ENCODE data around the gene GABRA1.

Gene GABRA1

DNA sequence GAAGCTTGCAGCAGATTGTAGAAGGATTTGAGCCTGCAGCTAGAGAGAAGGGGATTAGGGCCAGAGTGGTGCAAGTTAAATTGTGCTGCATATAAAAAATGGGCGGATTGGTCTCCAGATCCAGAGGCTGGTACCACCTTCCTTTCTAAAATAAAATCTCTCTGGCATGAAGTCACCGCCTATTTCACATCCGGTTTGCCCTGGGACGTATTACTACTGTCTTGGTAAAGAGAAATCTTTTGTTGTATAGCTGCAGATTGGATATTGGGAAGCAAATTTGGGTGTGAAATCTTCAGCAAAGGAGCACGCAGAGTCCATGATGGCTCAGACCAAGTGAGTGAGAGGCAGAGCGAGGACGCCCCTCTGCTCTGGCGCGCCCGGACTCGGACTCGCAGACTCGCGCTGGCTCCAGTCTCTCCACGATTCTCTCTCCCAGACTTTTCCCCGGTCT, at the start of gene GABRA1:
Gene GABRA1, plus strand, starts transcription at position 180 of the 451 bp plus-strand sequence. CDS start 2,691 bp downstream, outside the sequence.
- in situ Hi-C loops (cut with MboI; ENCODE audit: low sequenced_read_pairs), result no loop called here

DNA sequence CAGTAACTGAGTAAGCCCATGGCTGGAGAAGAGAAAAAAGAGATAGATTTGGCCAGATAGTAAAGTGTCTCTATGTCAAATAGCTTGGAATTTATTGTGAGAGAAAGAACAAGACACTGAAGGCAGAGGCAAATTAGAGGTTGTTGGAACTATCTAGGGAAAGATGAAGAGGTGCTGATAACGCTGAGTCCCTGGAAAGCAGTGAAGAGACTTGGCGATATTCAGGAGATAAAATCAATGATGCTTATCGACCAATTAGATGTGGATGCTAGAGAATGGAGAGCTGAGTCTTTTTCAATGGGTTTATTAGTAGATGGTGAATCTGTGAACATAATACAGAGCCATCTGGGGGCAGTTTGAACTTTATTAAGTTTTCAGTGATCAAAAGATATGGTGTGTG, 48.6 kb upstream of the GABRA1 start:
- in situ Hi-C loops (cut with MboI; ENCODE audit: low sequenced_read_pairs), result no loop called here

DNA sequence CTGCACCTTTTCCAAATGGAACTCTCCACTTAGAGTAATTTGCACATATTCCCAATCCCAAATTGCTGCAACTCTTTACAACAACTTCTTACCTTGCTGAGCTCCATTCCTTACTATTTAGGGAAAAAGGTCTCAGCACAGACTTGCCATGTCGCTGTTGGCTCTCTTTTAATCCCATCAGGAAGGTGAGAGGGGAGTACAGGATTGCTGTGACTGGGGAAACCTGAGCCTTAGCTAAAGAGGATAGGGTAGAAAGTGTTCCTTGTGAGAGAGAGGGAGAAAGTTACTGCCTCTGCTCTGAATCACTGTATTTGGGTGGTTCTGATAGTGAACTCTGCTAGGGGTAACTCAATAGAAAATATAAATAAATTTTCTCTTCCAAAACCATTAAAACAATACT, 43.7 kb upstream of the GABRA1 start:
- in situ Hi-C loops (cut with MboI; ENCODE audit: low sequenced_read_pairs), result no loop called here

DNA sequence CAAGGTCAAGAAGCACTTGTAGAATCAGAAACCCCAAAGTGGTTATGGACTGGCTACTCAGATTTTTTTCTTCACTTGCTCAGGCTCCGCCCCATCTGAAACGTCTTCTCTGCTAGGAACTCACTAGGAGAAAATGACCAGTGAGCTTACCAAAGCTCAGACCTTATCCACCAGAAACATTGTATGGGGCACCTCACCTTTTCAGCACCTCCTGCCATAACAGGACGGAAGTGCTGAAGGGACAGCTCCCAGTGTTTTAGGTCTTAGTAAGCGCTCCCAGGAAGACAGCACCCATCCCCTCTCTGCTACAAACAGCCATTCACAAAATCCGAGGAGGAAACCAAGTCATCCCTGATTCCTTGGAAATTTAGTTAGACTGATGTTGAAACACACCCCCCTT, 1.2 kb upstream of the GABRA1 start:
- in situ Hi-C loops (cut with MboI; ENCODE audit: low sequenced_read_pairs), result no loop called here

DNA sequence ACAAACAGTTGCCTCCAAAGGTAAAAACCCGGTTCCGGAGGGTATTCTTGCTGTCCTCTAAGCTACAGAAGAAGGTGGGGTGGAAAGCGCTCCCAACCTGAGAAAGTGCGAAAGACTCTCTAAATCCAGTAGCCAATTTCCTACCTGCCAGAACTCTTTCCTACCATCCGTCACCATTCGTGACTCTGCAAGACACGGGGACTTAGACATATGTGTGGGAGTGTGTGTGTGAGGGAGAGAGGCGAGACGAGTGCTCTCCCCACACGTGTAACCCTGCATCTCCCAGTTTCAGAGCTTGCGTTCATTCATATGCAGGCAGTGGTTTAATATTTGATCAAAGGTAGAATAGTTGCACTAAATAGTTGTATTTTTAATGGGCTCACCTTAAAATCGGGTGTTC, 473 bp upstream of the GABRA1 start:
- in situ Hi-C loops (cut with MboI; ENCODE audit: low sequenced_read_pairs), result no loop called here

DNA sequence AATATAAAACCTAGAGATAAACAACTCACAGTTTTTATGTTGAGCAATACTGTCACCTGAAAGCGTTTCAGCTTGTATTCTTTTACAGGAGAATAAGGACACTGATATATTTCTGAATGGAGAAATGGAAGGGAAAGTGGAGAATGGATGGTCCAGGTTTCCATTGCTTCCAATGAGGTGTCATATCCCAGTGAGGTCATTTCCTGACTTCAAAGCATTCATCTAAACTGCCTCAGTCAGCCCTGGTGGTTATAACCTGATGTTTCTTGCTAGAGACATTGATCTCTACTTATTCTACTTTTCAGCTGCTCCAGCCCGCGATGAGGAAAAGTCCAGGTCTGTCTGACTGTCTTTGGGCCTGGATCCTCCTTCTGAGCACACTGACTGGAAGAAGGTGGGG, 2.6 kb downstream of the GABRA1 start:
- in situ Hi-C loops (cut with MboI; ENCODE audit: low sequenced_read_pairs), result no loop called here

DNA sequence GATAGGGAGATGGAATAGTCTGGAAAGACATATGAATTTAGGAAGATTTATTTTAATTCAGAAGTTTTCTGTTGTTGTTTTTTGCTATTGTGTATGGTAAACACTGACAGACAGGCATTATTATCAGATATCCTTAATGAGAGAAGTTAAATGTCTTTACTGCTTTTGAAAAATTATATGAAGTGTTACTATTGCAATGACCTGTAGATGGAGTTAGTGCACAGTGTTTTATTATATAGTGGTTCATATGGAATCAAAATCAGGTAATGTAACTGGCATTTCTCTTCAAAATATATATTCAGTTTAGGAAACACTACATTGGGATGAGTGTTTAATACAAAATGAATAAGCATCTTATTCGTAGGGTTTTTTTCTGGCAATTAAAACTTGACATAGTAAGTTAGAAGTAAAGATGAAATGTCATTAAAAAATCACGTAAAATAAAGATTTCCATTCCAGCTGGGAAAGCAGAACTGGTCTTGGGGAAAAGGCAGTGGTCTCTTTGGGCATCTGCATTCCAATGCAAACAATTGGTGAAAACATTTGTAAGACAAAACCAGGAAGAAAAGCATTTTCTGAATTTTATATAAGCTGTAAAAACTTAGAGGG, 3.9 kb downstream of the GABRA1 start:
- in situ Hi-C loops (cut with MboI; ENCODE audit: low sequenced_read_pairs), result no loop called here

DNA sequence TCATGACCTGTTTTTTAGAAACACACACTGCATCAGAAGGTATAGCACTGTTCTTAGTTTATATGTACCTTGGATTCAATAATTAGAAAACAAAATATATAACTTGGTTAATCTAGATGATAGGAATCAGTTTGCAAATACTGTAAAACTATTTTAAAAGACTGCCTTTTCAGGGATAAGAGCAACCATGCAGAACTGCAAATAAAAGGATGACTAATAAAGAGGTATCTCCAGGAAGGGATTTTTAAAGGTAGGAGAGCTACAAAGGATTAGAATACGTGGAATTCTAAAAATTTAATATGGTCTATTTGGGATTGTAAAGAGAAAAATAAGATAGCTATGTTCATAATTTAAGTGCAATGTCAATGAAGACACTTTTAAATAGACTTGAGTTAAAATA, 9.4 kb downstream of the GABRA1 start:
- in situ Hi-C loops (cut with MboI; ENCODE audit: low sequenced_read_pairs), result no loop called here

DNA sequence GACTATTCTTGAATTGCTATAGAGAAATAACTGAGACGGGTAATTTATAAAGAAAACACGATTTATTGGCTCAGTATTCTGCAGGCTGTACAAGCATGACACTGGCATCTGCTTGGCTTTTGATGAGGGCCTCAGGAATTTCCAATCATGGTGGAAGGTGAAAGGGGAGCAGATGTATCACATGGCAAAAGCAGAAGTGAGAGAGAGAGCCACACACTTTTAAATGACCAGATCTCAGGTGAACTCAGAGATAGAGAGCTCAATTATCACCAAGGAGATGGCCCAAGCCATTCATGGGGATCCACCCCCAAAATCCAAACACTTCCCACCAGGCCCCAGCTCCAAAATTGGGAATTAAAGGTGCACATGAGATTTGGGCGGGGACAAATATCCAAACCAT, 15.3 kb downstream of the GABRA1 start:
- in situ Hi-C loops (cut with MboI; ENCODE audit: low sequenced_read_pairs), result no loop called here

DNA sequence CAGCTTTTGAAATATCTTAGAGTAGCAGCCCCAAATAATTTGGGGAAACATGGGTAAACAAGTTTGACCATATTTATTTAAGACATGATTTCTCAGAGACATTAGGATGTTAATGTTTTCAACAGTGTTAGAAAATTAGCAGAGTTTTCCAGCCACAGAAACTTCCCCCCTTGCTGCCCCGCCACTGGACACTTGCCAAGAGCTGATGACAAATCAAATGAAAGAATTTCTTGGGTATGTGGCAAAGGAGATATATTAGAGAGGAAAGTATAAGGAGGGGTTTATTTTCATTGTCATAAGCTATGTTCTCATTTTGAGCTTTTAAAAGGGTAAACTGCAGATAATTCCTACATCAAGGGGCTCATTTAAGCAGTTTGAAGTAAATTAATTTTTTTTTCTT, 15.9 kb downstream of the GABRA1 start:
- in situ Hi-C loops (cut with MboI; ENCODE audit: low sequenced_read_pairs), result no loop called here

DNA sequence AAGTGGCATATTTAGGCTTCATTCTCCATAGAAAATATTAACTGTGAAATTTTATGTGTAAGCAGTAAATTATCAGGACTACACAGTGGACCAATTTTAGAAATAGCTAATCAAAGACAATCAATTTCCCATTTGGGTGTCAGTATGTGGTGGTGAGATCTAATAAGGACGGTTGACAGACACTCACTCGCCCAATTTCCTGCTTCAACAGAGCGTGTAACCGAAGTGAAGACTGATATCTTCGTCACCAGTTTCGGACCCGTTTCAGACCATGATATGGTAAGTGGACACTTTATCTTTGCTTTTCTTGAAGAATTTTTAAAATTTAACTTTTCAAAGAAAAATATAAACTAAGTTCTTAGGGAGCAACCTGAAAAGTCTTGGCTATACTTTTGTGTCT, 17.6 kb downstream of the GABRA1 start:
- in situ Hi-C loops (cut with MboI; ENCODE audit: low sequenced_read_pairs), result no loop called here

DNA sequence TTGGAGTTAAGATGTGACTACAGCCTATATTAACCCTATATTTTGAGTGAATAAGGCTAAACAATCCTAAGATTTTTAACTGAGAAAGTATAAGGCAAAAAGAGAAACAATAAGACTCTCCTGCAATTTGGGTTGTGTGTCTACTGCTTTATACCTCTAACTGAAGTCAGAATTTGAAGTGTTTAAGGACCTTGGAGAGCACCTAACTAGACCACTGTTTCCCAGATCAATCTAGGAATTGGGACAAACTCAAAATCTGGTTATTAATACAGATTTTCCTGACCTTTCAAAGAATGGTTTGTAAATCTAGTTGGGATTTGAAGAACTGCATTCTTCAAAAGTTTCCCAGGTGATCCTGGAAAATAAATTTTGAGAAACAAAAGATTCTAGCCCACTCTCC, 42.1 kb downstream of the GABRA1 start:
- in situ Hi-C loops (cut with MboI; ENCODE audit: low sequenced_read_pairs), result no loop called here

DNA sequence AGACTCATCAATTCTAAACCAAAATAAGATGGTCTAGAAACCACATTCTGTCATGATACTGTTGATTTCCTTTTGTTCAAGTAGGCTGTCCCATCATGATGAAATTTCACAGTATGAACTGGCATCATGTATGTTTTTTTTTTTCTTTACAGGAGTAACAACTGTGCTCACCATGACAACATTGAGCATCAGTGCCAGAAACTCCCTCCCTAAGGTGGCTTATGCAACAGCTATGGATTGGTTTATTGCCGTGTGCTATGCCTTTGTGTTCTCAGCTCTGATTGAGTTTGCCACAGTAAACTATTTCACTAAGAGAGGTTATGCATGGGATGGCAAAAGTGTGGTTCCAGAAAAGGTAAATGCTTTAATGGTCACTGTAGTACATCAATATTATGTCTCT, 47.6 kb downstream of the GABRA1 start:
- in situ Hi-C loops (cut with MboI; ENCODE audit: low sequenced_read_pairs), result no loop called here

DNA sequence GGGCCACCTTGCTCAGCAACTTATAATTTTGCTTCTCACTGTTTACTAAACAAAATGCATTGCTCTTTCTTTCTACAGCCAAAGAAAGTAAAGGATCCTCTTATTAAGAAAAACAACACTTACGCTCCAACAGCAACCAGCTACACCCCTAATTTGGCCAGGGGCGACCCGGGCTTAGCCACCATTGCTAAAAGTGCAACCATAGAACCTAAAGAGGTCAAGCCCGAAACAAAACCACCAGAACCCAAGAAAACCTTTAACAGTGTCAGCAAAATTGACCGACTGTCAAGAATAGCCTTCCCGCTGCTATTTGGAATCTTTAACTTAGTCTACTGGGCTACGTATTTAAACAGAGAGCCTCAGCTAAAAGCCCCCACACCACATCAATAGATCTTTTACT, 49.1 kb downstream of the GABRA1 start:
- in situ Hi-C loops (cut with MboI; ENCODE audit: low sequenced_read_pairs), result no loop called here

DNA sequence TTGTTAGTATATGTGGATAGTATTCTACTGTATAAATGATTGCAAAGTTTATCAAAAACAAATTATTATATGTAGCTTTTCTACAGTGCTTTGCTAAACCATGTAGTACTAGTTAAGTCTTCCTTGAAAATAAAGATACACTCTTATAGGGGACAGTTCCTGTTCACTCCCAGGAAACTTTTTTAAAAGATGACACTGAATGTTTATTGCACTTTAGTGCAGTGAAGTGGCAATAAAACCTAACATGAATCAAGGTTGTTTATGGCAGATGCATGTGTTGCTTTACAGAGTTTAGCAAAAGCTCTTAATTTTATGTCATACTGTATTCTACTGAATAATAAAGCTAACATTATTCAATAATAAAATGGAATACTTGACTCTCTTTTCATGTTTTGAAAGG, 51.7 kb downstream of the GABRA1 start:
- in situ Hi-C loops (cut with MboI; ENCODE audit: low sequenced_read_pairs), result no loop called here

DNA sequence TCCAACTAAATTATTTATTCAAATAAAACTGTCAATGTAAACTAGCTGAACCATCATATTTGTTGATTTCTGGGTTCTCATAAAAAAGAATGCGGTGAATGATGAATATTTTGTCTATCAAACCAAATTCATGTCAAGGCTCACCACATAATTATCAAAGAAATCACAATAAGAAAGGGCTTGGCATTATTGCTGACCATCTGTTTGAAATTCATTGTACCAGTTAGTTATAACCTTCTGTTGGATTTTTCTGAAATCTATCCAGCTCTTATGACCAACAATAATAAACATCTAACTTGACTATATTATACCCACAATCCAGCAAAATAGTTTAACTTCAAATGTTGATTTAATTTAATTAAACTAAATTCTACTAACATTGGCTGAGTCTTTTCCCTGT, 53.1 kb downstream of the GABRA1 start:
- in situ Hi-C loops (cut with MboI; ENCODE audit: low sequenced_read_pairs), result no loop called here

DNA sequence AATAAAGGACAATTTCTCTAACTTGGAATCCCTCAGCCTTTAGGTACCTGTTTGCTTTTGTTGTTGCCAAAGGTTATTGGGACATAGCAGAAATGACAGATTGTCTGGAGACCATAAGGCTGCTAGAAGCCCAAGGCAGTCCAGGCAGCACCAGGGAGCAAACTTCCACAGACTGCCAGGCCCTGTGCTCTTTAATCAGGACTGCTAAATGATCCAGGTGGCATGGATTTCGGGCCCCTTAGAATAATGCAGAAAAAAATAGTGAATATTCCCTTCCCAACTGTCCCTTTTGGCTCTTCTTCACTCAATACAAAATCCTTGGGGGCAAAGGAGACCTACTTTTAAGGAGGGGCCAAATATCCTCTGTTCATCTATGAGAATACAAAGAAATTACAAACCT, 73.9 kb downstream of the GABRA1 start:
- in situ Hi-C loops (cut with MboI; ENCODE audit: low sequenced_read_pairs), result no loop called here

DNA sequence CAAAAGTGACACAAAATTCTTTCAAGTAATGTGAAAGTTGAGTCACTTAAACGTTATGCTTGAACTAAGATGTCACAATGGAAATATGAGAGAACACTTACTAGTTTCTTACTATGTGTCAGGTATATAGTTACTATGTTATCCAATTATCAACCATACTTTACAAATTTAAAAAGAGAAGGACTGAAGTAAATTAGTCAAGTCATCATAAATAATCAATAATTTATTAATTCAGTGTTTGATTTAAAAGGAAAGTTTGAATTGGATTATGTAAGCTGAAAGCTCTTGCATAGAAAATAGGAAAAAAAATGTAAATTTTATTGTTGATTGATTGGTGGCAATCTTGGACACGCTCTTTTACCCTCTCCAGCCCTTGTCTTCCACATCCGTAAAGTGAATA, 76.3 kb downstream of the GABRA1 start:
- in situ Hi-C loops (cut with MboI; ENCODE audit: low sequenced_read_pairs), result no loop called here

DNA sequence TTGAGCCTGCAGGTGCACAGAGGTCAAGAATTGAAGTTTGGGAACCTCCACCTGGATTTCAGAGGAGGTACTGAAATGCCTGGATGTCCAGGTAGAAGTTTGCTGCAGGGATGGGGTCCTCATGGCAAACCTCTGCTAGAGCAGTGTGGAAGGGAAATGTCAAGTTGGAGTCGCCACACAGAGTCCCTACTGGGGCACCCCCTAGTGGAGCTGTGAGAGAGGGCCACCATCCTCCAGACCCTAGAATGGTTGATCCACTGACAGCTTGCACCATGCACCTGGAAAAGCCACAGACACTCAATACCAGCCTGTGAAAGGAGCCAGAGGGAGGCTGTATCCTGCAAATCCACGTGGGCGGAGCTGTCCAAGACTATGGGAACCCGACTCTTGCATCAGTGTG, 78.0 kb downstream of the GABRA1 start:
- in situ Hi-C loops (cut with MboI; ENCODE audit: low sequenced_read_pairs), result no loop called here

DNA sequence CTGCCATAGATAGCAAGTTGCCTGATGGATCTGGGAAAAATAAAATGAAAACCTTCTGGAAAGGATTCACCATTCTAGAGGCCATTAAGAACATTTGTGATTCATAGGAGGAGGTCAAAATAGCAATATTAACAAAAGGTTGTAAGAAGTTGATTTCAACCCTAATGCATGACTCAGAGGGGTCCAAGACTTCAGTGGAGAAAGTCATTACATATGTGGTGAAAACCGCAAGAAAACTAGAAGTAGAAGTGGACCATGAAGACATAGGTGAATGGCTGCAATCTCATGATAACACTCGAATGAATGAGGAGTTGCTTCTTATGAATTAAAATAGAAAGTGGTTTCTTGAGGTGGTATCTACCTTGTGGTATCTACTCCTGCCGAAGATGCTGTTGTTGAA, 86.6 kb downstream of the GABRA1 start:
- in situ Hi-C loops (cut with MboI; ENCODE audit: low sequenced_read_pairs), result no loop called here

DNA sequence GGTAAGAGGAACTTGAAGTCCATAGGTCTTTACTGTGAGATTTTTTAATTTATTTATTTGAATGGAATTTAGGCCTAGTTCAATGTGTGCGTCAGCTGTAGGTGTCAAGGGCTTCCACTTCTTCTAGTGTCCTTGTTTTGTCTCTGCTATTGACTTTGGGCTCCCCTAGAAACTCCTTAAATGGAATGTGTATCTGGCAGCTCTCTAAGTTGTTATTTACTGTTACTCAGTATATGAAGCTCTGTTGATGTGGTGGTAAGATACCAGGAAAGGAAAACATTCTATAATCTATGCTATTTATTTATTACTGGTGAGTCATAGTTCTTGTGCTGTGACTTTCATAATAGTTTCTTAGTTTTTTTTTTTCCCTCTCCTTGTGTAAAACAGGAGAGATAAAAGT, 97.1 kb downstream of the GABRA1 start:
- in situ Hi-C loops (cut with MboI; ENCODE audit: low sequenced_read_pairs), result no loop called here

DNA sequence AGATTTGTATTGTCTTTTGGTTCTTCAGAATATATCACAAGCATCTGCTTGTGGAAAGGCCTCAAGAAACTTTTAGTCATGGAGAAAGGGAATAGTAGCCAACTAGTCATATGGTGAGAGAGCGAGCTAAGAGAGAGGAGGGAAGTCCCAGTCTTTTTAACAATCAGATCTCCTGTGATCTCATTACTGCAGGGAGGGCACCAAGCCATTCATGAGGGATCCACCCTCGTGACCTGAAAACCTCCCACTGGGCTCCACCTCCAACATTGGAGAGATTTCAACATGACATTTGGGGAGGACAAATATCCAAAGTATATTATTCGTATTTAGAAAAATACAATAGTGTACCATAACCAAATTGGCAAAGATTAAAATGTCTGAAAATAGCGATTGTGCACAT, 99.0 kb downstream of the GABRA1 start:
- in situ Hi-C loops (cut with MboI; ENCODE audit: low sequenced_read_pairs), result no loop called here

Data from hTERT RPE-1 (cell line).